NCI-H1048 (cell line): Measurements from ENCODE around the gene SOX12.
"Not testable (repeated sequence)": the region's sequence is repeated elsewhere in the genome, so short reads cannot be mapped to it uniquely, and the experiment has no call there.

ENCODE experiments used
- DNase-seq: peaks from one replicate; lab custom pipeline; 2025; lab: John Stamatoyannopoulos, UW

The SOX12 gene

GRCh38 chr20:362271-363254 is 37.2 kb downstream of the SOX12 start:
- peak; percentile 46 for DNase-seq

- DNase-seq: no peak
These were observed 38.1 kb downstream of the SOX12 start for GRCh38 chr20:363319-364078.

GRCh38 chr20:364905-365794 is 39.8 kb downstream of the SOX12 start:
- no peak for DNase-seq

GRCh38 chr20:366041-366718 is 40.8 kb downstream of the SOX12 start:
- DNase-seq: no peak

- DNase-seq: no peak
These were observed 41.5 kb downstream of the SOX12 start for GRCh38 chr20:366719-367485.

GRCh38 chr20:367486-367887 is 42.1 kb downstream of the SOX12 start:
- DNase-seq: no peak

GRCh38 chr20:368915-369314 is 43.6 kb downstream of the SOX12 start:
- no peak for DNase-seq

GRCh38 chr20:370151-370600 is 44.8 kb downstream of the SOX12 start:
- no peak for DNase-seq

GRCh38 chr20:370977-371754 is 45.8 kb downstream of the SOX12 start:
- DNase-seq: no peak

GRCh38 chr20:371755-372542 is 46.6 kb downstream of the SOX12 start:
- no peak for DNase-seq

GRCh38 chr20:372543-373082 is 47.3 kb downstream of the SOX12 start:
- DNase-seq: not testable (repeated sequence)

- no peak for DNase-seq
These were observed 48.0 kb downstream of the SOX12 start for GRCh38 chr20:373171-373890.

- DNase-seq: no peak
These were observed 50.0 kb downstream of the SOX12 start for GRCh38 chr20:375265-375889.

GRCh38 chr20:376089-376488 is 50.7 kb downstream of the SOX12 start:
- DNase-seq: no peak

GRCh38 chr20:376750-377149 is 51.4 kb downstream of the SOX12 start:
- DNase-seq: no peak

- DNase-seq: not testable (repeated sequence)
These were observed 52.2 kb downstream of the SOX12 start for GRCh38 chr20:377578-377977.

- DNase-seq: no peak
These were observed 53.6 kb downstream of the SOX12 start for GRCh38 chr20:378961-379336.
